SK-N-SH (cell line): ENCODE data around the gene TAS1R3.

Experiments used
- GABPA ChIP-seq: IDR thresholded peaks from 2 replicates; pipeline ENCODE4 v1.4.0; 2012; ENCODE audit warnings: low read depth, mild to moderate bottlenecking
- POLR2AphosphoS5 ChIP-seq: IDR thresholded peaks from 2 replicates; pipeline ENCODE4 v1.6.1; 2012; ENCODE audit warnings: low read depth, low read length
- RXRA ChIP-seq: IDR thresholded peaks from 2 replicates; pipeline ENCODE4 v1.4.0; 2012; ENCODE audit warnings: low read depth, mild to moderate bottlenecking, borderline replicate concordance
- SIN3A ChIP-seq: IDR thresholded peaks from 2 replicates; pipeline ENCODE4 v1.6.1; 2012; ENCODE audit warnings: low read depth, mild to moderate bottlenecking, low read length, moderate library complexity, borderline replicate concordance
- TAF1 ChIP-seq: IDR thresholded peaks from 2 replicates; pipeline ENCODE4 v1.6.1; 2012; ENCODE audit warnings: low read depth, mild to moderate bottlenecking, low read length, moderate library complexity, borderline replicate concordance
- USF2 ChIP-seq: fragments of 150-350 bp; IDR thresholded peaks from 2 replicates; pipeline ENCODE4 v1.6.1; 2017; ENCODE audit warnings: antibody characterized with exemption, low read length, low read depth, borderline replicate concordance
- TF ChIP-seq, protein P1 (sequence below): fragments of 200-600 bp; sonication (generic); IDR thresholded peaks from 2 replicates; pipeline ENCODE4 v1.6.1; 2017; ENCODE audit warnings: antibody characterized with exemption, mild to moderate bottlenecking, moderate library complexity
- TF ChIP-seq, protein P2 (sequence below): IDR thresholded peaks from 2 replicates; pipeline ENCODE4 v1.6.1; 2012; ENCODE audit warnings: mild to moderate bottlenecking, low read depth, low read length, moderate library complexity
- TF ChIP-seq, protein P3 (sequence below): IDR thresholded peaks from 2 replicates; pipeline ENCODE4 v1.4.0; 2012; ENCODE audit warnings: low read depth, borderline replicate concordance

GRCh38 chr1:1287288-1288110 is 43.6 kb upstream of the TAS1R3 start:
- TF ChIP-seq POLR2AphosphoS5: no peak
- TF ChIP-seq, protein P1, sequence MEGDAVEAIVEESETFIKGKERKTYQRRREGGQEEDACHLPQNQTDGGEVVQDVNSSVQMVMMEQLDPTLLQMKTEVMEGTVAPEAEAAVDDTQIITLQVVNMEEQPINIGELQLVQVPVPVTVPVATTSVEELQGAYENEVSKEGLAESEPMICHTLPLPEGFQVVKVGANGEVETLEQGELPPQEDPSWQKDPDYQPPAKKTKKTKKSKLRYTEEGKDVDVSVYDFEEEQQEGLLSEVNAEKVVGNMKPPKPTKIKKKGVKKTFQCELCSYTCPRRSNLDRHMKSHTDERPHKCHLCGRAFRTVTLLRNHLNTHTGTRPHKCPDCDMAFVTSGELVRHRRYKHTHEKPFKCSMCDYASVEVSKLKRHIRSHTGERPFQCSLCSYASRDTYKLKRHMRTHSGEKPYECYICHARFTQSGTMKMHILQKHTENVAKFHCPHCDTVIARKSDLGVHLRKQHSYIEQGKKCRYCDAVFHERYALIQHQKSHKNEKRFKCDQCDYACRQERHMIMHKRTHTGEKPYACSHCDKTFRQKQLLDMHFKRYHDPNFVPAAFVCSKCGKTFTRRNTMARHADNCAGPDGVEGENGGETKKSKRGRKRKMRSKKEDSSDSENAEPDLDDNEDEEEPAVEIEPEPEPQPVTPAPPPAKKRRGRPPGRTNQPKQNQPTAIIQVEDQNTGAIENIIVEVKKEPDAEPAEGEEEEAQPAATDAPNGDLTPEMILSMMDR: no peak
- no peak for TF ChIP-seq USF2
- TF ChIP-seq, protein P2, sequence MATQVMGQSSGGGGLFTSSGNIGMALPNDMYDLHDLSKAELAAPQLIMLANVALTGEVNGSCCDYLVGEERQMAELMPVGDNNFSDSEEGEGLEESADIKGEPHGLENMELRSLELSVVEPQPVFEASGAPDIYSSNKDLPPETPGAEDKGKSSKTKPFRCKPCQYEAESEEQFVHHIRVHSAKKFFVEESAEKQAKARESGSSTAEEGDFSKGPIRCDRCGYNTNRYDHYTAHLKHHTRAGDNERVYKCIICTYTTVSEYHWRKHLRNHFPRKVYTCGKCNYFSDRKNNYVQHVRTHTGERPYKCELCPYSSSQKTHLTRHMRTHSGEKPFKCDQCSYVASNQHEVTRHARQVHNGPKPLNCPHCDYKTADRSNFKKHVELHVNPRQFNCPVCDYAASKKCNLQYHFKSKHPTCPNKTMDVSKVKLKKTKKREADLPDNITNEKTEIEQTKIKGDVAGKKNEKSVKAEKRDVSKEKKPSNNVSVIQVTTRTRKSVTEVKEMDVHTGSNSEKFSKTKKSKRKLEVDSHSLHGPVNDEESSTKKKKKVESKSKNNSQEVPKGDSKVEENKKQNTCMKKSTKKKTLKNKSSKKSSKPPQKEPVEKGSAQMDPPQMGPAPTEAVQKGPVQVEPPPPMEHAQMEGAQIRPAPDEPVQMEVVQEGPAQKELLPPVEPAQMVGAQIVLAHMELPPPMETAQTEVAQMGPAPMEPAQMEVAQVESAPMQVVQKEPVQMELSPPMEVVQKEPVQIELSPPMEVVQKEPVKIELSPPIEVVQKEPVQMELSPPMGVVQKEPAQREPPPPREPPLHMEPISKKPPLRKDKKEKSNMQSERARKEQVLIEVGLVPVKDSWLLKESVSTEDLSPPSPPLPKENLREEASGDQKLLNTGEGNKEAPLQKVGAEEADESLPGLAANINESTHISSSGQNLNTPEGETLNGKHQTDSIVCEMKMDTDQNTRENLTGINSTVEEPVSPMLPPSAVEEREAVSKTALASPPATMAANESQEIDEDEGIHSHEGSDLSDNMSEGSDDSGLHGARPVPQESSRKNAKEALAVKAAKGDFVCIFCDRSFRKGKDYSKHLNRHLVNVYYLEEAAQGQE: no peak
- no peak for TF ChIP-seq GABPA
- no peak for TF ChIP-seq RXRA
- TF ChIP-seq, protein P3, sequence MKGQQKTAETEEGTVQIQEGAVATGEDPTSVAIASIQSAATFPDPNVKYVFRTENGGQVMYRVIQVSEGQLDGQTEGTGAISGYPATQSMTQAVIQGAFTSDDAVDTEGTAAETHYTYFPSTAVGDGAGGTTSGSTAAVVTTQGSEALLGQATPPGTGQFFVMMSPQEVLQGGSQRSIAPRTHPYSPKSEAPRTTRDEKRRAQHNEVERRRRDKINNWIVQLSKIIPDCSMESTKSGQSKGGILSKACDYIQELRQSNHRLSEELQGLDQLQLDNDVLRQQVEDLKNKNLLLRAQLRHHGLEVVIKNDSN: no peak
- no peak for TF ChIP-seq TAF1
- no peak for TF ChIP-seq SIN3A
